ENCODE results near the gene ASPA. TPM values are rescaled to one million over a fixed set of nuclear protein-coding genes. Genes with fewer than 3 reads are reported as not detected.

The ASPA gene
- total and polyA plus RNA-seq, 2 of the 13 experiments (the other 11 are each of a cell fraction or from before 2014, with no cell fraction given) = not detected

GRCh38 chr17:3433741-3434140 is 42.1 kb upstream of the ASPA start, which contains the start of gene OR1E2:
OR1E2 (minus strand) TSS chr17:3433841; CDS start chr17:3433841, 0 bp downstream.
- Histone ChIP-seq H3K4me3 (replicated peaks in 1 of 3; ENCODE audit: insufficient read depth in 1 of 3, low read depth in 2 of 3, low read length in 3 of 3) (no peak within 1 kb of the TSS), H3K4me1 (ENCODE audit: insufficient read depth, low read length) (no peaks in the 10 kb centered on the region), H4K20me1 (ENCODE audit: insufficient read depth, low read length) (no peaks in the 10 kb centered on the region), H2AFZ (ENCODE audit: low read length) (no peak within 1 kb of the TSS), H3K9me3 (ENCODE audit: low read length) (no peaks in the 10 kb centered on the region), H3K4me2 (ENCODE audit: low read depth, low read length) (no peak within 1 kb of the TSS), H3K36me3 (replicated peaks in 1 of 2; ENCODE audit: control insufficient read depth in 1 of 2, insufficient read depth in 2 of 2, low read length in 2 of 2) (no peaks in the 10 kb centered on the region), H3K27me3 (ENCODE audit: control insufficient read depth in 1 of 2, insufficient read depth in 2 of 2, low read length in 2 of 2) (no peaks in the 10 kb centered on the region), H3K79me2 (ENCODE audit: insufficient read depth, low read length) (no peaks in the 10 kb centered on the region), H3K27ac (ENCODE audit: extremely low read length, insufficient read depth, low read length) (no peak within 1 kb of the TSS), H3K9ac (ENCODE audit: insufficient read depth, low read depth, low read length) (no peak within 1 kb of the TSS)
- POLR2A ChIA-PET = no interaction called here
- CTCF ChIA-PET (ENCODE audit: low intra/inter-chr PET ratio, low total read pairs) = no interaction called here
- TF ChIP-seq ZNF33B (CRISPR knock-in tag; IDR thresholded peaks at IDR 0.05) (no peak), ZNF10 (CRISPR knock-in tag; IDR thresholded peaks at IDR 0.05; ENCODE audit: borderline replicate concordance, low read depth) (no peak), ZNF468 (CRISPR knock-in tag; IDR thresholded peaks at IDR 0.05) (no peak), ZNF609 (CRISPR knock-in tag; IDR thresholded peaks at IDR 0.05; ENCODE audit: borderline replicate concordance) (no peak), HNRNPUL1 (IDR thresholded peaks at IDR 0.05; ENCODE audit: low read depth, low read length) (no peak), NFYC (CRISPR knock-in tag; IDR thresholded peaks at IDR 0.05) (no peak)
- TF ChIP-seq, protein P1, sequence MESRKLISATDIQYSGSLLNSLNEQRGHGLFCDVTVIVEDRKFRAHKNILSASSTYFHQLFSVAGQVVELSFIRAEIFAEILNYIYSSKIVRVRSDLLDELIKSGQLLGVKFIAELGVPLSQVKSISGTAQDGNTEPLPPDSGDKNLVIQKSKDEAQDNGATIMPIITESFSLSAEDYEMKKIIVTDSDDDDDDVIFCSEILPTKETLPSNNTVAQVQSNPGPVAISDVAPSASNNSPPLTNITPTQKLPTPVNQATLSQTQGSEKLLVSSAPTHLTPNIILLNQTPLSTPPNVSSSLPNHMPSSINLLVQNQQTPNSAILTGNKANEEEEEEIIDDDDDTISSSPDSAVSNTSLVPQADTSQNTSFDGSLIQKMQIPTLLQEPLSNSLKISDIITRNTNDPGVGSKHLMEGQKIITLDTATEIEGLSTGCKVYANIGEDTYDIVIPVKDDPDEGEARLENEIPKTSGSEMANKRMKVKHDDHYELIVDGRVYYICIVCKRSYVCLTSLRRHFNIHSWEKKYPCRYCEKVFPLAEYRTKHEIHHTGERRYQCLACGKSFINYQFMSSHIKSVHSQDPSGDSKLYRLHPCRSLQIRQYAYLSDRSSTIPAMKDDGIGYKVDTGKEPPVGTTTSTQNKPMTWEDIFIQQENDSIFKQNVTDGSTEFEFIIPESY (CRISPR knock-in tag; IDR thresholded peaks at IDR 0.05) = no peak
- TF ChIP-seq, protein P2, sequence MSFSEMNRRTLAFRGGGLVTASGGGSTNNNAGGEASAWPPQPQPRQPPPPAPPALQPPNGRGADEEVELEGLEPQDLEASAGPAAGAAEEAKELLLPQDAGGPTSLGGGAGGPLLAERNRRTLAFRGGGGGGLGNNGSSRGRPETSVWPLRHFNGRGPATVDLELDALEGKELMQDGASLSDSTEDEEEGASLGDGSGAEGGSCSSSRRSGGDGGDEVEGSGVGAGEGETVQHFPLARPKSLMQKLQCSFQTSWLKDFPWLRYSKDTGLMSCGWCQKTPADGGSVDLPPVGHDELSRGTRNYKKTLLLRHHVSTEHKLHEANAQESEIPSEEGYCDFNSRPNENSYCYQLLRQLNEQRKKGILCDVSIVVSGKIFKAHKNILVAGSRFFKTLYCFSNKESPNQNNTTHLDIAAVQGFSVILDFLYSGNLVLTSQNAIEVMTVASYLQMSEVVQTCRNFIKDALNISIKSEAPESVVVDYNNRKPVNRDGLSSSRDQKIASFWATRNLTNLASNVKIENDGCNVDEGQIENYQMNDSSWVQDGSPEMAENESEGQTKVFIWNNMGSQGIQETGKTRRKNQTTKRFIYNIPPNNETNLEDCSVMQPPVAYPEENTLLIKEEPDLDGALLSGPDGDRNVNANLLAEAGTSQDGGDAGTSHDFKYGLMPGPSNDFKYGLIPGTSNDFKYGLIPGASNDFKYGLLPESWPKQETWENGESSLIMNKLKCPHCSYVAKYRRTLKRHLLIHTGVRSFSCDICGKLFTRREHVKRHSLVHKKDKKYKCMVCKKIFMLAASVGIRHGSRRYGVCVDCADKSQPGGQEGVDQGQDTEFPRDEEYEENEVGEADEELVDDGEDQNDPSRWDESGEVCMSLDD (CRISPR knock-in tag; IDR thresholded peaks at IDR 0.05; ENCODE audit: borderline replicate concordance) = no peak
- no TSS peak for BruUV-seq (replicated peaks)
- DNase-seq (ENCODE audit: low spot score) = no peak
- 3% methylated on average over 3 of the region's 3 CpGs for whole genome bisulfite sequencing (ENCODE audit: low lambda C conversion rate)
- intact Hi-C loops (cut with micrococcal nuclease; ENCODE audit: unreplicated experiment) = no loop called here
- no peak for FAIRE-seq
- no peak for ATAC-seq
- in situ Hi-C loops (cut with HindIII; ENCODE audit: extremely low pct_ligation_motif_present, low pct_unique_long_range_greater_than_20kb) = no loop called here
